Nephron progenitor cell (in vitro differentiated cells): ENCODE measurements around the gene TMEM143.
"Not testable (repeated sequence)": the region's sequence is repeated elsewhere in the genome, so short reads cannot be mapped to it uniquely, and the experiment has no call there.

ENCODE experiments used
- DNase-seq: peaks from one replicate; pipeline ENCODE4 v3.0.0; 2021
- H3K27ac Mint-ChIP-seq: 2 replicates; pipeline ENCODE4 v1.8.0; 2021; ENCODE audit warnings: mild to moderate bottlenecking, moderate library complexity, mixed read lengths
- H3K27me3 Mint-ChIP-seq: 2 replicates; pipeline ENCODE4 v1.8.0; 2021; ENCODE audit warnings: mild to moderate bottlenecking, low read depth, mixed read lengths; ENCODE audit not compliant: poor library complexity
- H3K36me3 Mint-ChIP-seq: 2 replicates; pipeline ENCODE4 v1.8.0; 2021; ENCODE audit warnings: low read depth, mixed read lengths
- H3K4me1 Mint-ChIP-seq: 2 replicates; pipeline ENCODE4 v1.8.0; 2021; ENCODE audit warnings: mixed read lengths
- H3K4me3 Mint-ChIP-seq: 2 replicates; pipeline ENCODE4 v1.8.0; 2021; ENCODE audit warnings: mild to moderate bottlenecking, moderate library complexity, mixed read lengths
- H3K9me3 Mint-ChIP-seq: 2 replicates; pipeline ENCODE4 v1.8.0; 2021; ENCODE audit warnings: mild to moderate bottlenecking, moderate library complexity, mixed read lengths
- CTCF ChIP-seq: fragments of 200-600 bp; sonication (generic); IDR thresholded peaks from 2 replicates; pipeline ENCODE4 v1.5.0; 2021; ENCODE audit warnings: antibody characterized with exemption

Gene TMEM143

GRCh38 chr19:48295458-48295857 lies 68.3 kb downstream of the TMEM143 start:
- DNase-seq = no peak
- H3K27ac Mint-ChIP-seq = no peak overlapping the region
- TF ChIP-seq CTCF = no peak
- no peaks in the 10 kb centered on the region for H3K9me3 Mint-ChIP-seq
- no peaks in the 10 kb centered on the region for H3K36me3 Mint-ChIP-seq
- H3K4me1 Mint-ChIP-seq = peaks cover 23% of the 10 kb centered on the region
- no peak overlapping the region for H3K4me3 Mint-ChIP-seq
- peaks cover 8% of the 10 kb centered on the region for H3K27me3 Mint-ChIP-seq

GRCh38 chr19:48292798-48293197 lies 70.9 kb downstream of the TMEM143 start:
- Mint-ChIP-seq H3K27me3 (peaks cover 10% of the 10 kb centered on the region), H3K27ac (no peak overlapping the region), H3K4me1 (peaks cover 26% of the 10 kb centered on the region), H3K36me3 (peaks cover 12% of the 10 kb centered on the region), H3K9me3 (no peaks in the 10 kb centered on the region), H3K4me3 (no peak overlapping the region)
- no peak for TF ChIP-seq CTCF
- DNase-seq = no peak

GRCh38 chr19:48291489-48291815 lies 72.3 kb downstream of the TMEM143 start:
- Mint-ChIP-seq H3K4me3 (peak overlapping the region; percentile 82), H3K36me3 (peaks cover 26% of the 10 kb centered on the region), H3K4me1 (peaks cover 22% of the 10 kb centered on the region), H3K27me3 (peaks cover 10% of the 10 kb centered on the region)
- H3K9me3 Mint-ChIP-seq, DNase-seq, H3K27ac Mint-ChIP-seq: not testable (repeated sequence)

GRCh38 chr19:48290771-48291488 lies 72.8 kb downstream of the TMEM143 start:
- H3K4me1 Mint-ChIP-seq = peaks cover 19% of the 10 kb centered on the region
- peak overlapping the region; percentile 82 for H3K4me3 Mint-ChIP-seq
- DNase-seq = peak; percentile 90
- H3K27ac Mint-ChIP-seq = no peak overlapping the region
- H3K27me3 Mint-ChIP-seq = peaks cover 12% of the 10 kb centered on the region
- H3K9me3 Mint-ChIP-seq = peaks cover 11% of the 10 kb centered on the region
- peaks cover 31% of the 10 kb centered on the region for H3K36me3 Mint-ChIP-seq
- TF ChIP-seq CTCF = peak; percentile 99

GRCh38 chr19:48290401-48290770 lies 73.4 kb downstream of the TMEM143 start:
- Mint-ChIP-seq H3K36me3 (peaks cover 36% of the 10 kb centered on the region), H3K27ac (no peak overlapping the region), H3K4me3 (peak overlapping the region; percentile 82), H3K4me1 (peaks cover 19% of the 10 kb centered on the region), H3K9me3 (peaks cover 16% of the 10 kb centered on the region), H3K27me3 (peaks cover 14% of the 10 kb centered on the region)
- DNase-seq = peak; percentile 64
- no peak for TF ChIP-seq CTCF

- DNase-seq = no peak
- Mint-ChIP-seq H3K27ac (no peak overlapping the region), H3K4me1 (peaks cover 28% of the 10 kb centered on the region), H3K4me3 (no peak overlapping the region), H3K9me3 (peaks cover 37% of the 10 kb centered on the region), H3K36me3 (peaks cover 62% of the 10 kb centered on the region), H3K27me3 (peaks cover 18% of the 10 kb centered on the region)
- no peak for TF ChIP-seq CTCF
Observed at GRCh38 chr19:48287748-48288147, 76.0 kb downstream of the TMEM143 start.
